Erythroblast (primary cell): ENCODE results near the gene GRM8.

Experiments used
- GATA1 ChIP-seq: IDR thresholded peaks from 2 replicates; pipeline ENCODE4 v1.6.1; 2011; ENCODE audit warnings: low read depth, mild to moderate bottlenecking, control low read depth, low read length, moderate library complexity
- POLR2A ChIP-seq: IDR thresholded peaks from 2 replicates; pipeline ENCODE4 v1.6.1; 2011; ENCODE audit warnings: mild to moderate bottlenecking, low read length

DNA sequence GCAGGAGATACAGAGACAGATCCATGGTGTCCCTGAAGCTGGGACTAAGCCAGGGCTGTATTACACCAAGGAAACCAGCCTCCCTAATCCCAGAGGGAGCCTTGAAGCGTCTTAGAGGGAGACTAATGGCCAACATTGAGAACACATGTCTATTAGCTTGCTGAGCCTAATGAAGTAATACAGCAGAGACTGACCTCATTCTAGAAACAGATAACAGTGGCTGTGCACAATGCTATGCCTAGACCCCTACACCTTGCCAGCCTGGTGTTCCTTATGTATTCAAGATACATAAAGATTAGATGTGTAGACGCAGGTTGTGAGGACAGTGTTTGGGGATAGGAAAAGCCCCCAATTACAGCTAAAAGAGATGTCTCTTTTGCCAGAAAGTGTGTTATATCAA is 19.1 kb downstream of the GRM8 start:
- TF ChIP-seq GATA1 (no peak), POLR2A (no peak)
